GM12874 (cell line): Measurements from ENCODE around the gene GFM1.
A peak's percentile ranks its signal among the peaks of the same experiment; 100 is the strongest.

Experiments
- TF ChIP-seq, protein P1 (sequence below): IDR thresholded peaks from 2 replicates; pipeline ENCODE4 v1.5.1; 2011; ENCODE audit warnings: low read depth, mild to moderate bottlenecking, control low read depth, low read length, moderate library complexity; ENCODE audit not compliant: insufficient read depth

The GFM1 gene

DNA sequence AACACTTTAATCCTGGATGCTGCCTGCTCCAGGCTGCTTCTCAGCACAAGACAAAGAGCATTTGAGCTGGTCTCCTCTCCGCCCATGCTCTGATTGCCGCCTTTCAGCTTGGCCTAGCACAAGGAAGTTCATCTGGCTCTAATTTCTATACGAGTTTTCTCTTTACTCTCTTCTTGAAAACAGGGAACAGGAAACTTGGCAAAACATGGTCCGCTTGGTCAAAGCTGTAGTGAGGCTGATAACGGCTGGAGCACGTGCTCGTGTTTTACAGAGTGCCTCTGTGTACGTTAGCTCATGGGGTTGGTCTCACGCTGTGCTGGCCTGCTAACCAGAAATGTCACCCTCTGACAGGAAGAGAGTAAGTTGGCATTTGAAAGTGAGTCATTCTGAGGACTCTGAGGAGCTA, 68.8 kb downstream of the GFM1 start:
- TF ChIP-seq, protein P1, sequence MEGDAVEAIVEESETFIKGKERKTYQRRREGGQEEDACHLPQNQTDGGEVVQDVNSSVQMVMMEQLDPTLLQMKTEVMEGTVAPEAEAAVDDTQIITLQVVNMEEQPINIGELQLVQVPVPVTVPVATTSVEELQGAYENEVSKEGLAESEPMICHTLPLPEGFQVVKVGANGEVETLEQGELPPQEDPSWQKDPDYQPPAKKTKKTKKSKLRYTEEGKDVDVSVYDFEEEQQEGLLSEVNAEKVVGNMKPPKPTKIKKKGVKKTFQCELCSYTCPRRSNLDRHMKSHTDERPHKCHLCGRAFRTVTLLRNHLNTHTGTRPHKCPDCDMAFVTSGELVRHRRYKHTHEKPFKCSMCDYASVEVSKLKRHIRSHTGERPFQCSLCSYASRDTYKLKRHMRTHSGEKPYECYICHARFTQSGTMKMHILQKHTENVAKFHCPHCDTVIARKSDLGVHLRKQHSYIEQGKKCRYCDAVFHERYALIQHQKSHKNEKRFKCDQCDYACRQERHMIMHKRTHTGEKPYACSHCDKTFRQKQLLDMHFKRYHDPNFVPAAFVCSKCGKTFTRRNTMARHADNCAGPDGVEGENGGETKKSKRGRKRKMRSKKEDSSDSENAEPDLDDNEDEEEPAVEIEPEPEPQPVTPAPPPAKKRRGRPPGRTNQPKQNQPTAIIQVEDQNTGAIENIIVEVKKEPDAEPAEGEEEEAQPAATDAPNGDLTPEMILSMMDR, result no peak

DNA sequence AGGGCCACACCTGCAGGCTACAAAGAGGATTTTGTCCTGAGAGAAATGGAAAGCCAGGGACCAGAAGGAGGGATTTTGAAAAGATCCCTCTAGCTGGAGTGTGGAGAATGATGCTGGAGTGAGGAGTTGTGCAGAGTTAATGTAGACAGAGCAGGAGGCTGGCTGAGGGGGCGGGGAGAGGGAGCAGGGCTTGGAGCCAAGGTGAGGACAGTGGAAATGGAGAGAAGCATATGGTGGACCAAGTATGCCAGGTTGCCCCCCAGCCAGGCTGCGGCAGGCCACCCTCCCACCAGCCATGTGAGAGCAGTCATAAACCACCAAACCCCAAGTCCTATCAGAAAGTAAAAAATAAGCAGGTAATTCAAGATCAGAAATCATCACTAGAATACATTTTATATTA, 73.2 kb downstream of the GFM1 start:
- TF ChIP-seq, protein P1, result no peak

DNA sequence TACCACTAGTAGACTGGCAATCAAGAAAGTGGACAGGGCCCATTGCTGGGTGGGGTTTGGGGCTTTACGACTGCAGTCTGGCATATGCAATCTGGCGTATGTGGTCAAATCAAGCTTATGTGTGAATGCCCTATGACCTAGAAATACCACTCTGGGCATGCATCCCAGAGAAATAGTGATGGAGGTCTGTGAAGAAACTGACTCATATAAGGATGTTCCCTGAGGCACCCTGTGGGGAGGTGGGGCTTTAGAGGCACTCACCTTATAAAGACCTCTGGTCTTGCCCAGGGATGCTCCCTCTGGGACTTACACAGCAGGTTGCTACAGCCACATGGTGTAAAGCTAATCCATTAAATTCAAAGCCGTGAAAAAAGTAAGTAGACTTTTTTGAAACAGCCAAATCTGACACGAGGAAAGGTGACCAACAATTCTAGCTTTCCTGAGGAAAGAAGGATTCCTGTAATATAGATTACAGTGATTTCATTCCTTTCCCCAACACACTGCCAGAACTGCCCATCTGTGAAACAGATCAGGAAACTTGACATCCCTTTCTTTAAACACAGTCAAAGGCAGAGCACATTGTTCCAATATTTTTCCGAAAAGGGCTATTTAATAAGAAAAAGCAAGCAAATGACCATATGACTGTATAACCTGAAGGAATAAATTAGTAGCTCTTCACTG, 74.3 kb downstream of the GFM1 start:
- TF ChIP-seq, protein P1, result no peak

DNA sequence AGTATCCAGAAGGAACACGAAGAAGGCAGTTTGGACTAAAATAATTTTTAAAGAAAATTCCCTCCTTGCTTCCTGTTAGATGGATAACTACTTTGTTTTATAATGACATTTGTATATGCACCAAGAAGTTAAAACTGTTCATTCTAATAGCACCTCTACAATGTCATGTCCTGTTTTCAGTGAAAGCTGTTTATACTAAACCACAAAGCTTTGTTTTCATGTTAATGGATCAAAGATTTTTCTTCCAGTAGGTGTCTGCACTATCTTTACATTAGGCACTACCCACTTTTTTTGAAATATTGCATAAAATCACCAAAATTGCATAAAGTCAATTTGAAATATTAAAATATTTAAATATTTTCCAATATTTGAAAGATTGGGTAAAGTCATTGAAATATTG, 77.8 kb downstream of the GFM1 start:
- TF ChIP-seq, protein P1, result no peak

DNA sequence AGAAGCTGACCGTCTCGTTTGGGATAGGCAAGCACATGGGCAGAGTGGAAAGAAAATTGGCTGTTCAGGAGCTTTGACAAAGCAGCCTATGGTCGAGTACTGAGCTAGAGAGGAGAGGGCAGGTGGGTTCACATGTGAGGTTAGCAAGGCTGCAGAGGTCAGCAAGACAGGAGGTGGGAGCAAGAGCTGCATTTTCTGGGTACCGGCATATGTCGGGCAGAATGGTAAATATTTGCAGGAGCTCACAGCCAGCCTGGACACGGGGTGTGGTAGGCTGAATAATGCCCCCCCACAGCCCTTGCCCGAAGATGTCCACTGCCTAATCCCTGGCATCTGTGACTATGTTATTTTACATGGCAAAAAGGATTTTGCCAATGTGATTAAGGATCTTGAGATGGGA, 79.7 kb downstream of the GFM1 start:
- TF ChIP-seq, protein P1, result no peak

DNA sequence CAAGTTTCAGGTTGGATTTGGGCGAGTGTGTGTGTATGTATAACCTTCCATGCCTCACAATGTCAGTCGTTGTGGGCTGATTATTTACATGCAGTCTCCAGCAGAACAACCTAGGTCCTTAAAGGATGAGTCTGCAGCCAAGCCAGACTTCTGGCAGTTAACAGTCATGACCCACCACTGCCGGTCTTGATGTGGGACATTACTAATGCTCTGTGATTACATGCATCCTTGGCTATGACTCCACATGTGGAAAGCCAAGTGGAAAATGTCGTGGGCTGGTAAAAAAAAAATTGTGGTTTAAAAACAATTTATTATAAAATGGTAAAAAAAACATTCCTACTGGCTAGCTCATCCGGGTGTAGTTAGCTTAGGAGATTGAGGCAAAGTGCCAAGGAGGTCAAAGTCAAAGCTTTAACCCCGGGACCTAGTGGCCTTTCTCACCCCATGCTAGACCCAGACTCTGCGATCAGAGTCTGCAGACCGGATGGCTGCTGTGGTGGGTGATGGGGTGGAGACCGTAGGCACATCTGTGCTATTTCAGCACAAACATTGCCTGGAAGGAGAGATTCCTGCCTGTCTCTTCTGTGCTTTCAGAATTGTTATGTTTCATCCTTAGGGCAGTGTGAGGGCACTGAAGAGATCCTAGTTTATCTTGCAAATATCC, 81.2 kb downstream of the GFM1 start:
- TF ChIP-seq, protein P1, result no peak

DNA sequence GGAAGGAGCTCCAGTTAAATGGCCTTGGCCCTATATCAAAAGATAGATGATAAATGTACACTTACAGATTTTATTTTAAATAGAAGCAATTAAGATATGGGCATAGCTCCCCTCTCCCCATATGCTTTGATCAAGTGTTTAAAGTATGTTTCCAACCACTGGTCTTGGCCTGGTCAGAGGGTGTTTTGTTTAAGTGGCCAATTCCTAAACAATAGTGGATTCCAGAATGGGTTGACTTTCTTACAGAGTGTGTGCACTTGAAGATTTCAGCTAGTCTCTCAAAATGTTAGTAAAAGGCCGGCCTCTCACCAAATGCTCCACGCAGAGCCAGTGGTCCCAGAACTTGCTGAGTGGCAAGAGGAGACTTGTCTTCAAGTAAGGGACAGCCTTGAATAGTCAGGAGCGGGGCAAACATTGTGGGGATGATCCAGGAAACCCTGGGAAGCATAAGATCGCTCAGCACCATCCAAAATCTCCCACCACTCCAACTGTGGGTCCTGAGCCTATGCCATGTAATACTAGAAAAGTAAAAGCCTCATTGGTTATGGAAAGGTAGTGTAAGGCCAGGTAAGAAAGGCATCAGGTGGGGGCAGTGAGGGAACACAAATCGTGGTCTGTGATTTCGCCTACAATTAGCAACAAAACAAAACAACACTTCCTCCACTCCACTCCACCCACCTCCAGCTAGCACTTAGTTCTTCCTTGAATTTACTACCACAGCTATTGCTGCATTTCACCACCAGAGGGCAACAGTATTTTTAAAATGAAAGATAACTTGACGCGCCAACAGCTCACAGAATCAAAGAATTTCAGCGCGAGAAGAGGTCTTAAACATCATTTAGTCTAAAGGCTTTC, 83.1 kb downstream of the GFM1 start:
- TF ChIP-seq, protein P1, result peak; percentile 66
